ENCODE measurements around the gene DOCK1.

GRCh38 chr10:126880926-126881325 is 24.3 kb upstream of the DOCK1 start:
- TF ChIP-seq CTCF (IDR thresholded peaks at IDR 0.05) (no peak), POLR2A (IDR thresholded peaks at IDR 0.05) (no peak), POLR2AphosphoS5 (IDR thresholded peaks at IDR 0.05) (no peak)
